Effector memory CD4-positive, alpha-beta T cell (primary cell): ENCODE data around the gene MALRD1.
"Not testable (repeated sequence)": the region's sequence is repeated elsewhere in the genome, so short reads cannot be mapped to it uniquely, and the experiment has no call there.

ENCODE experiments used
- DNase-seq, 3 donors: peaks; one replicate each; pipeline ENCODE4 v3.0.0-alpha.2; 2020
- H3K27ac ChIP-seq: 2 replicates; pipeline ENCODE4 v1.7.0; 2013; ENCODE audit warnings: mild to moderate bottlenecking, low read length, moderate library complexity; ENCODE audit not compliant: insufficient read depth, poor library complexity, severe bottlenecking
- H3K27me3 ChIP-seq: replicated peaks from 2 replicates; pipeline ENCODE4 v1.7.0; 2013; ENCODE audit warnings: mild to moderate bottlenecking, low read length; ENCODE audit not compliant: insufficient read depth, control insufficient read depth, poor library complexity, severe bottlenecking
- H3K36me3 ChIP-seq: 2 replicates; pipeline ENCODE4 v1.7.0; 2013; ENCODE audit warnings: mild to moderate bottlenecking, low read length, moderate library complexity; ENCODE audit not compliant: control insufficient read depth, insufficient read depth
- H3K4me1 ChIP-seq: 2 replicates; pipeline ENCODE4 v1.7.0; 2013; ENCODE audit warnings: low read length, mild to moderate bottlenecking; ENCODE audit not compliant: control insufficient read depth, insufficient read depth, poor library complexity, severe bottlenecking
- H3K4me3 ChIP-seq: 2 replicates; pipeline ENCODE4 v1.7.0; 2013; ENCODE audit warnings: low read length, low read depth, mild to moderate bottlenecking; ENCODE audit not compliant: insufficient read depth, poor library complexity, severe bottlenecking
- H3K9me3 ChIP-seq: 2 replicates; pipeline ENCODE4 v1.7.0; 2013; ENCODE audit warnings: mild to moderate bottlenecking, low read length, moderate library complexity; ENCODE audit not compliant: control insufficient read depth

The MALRD1 gene

DNA sequence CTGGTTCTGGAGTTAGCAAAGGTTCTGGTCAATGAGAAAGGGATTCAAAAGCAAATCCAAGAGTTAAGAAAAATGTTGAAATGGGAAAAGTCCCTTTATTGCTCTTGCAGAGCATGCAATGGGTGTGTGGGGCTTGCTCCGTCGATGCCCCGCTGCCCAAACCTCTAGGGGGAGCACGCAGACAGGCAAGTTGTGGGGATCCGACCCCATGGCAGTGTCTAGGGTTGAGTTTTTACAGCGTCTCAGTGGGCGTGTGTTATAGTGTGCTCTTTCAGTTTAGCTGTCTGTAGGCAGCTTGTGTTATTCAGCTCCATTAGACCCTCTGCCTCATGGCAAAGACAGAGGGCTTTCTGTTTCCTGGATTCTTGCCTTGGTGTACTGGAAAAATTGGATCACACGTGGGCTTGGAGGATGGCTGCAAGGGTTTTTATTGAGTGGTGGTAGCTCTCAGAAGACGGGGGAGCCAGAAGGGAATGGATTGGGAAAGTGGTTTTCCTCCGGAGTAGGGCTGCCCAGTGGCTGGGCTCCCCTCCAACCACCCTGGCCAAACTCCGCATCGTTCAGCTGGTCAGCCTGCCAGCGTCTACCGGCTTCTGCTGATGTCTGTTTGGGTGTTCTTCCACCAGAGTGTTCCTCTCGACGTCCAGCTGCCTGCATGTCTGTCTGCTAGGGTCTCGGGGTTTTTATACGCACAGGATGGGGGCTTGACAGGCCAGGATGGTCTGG is 665.4 kb downstream of the MALRD1 start:
- no peak overlapping the region for H3K4me3 ChIP-seq
- no peaks in the 10 kb centered on the region for H3K27me3 ChIP-seq
- no peaks in the 10 kb centered on the region for H3K4me1 ChIP-seq
- H3K9me3 ChIP-seq = no peaks in the 10 kb centered on the region
- no peak overlapping the region for H3K27ac ChIP-seq
- no peak for DNase-seq
- no peaks in the 10 kb centered on the region for H3K36me3 ChIP-seq

DNA sequence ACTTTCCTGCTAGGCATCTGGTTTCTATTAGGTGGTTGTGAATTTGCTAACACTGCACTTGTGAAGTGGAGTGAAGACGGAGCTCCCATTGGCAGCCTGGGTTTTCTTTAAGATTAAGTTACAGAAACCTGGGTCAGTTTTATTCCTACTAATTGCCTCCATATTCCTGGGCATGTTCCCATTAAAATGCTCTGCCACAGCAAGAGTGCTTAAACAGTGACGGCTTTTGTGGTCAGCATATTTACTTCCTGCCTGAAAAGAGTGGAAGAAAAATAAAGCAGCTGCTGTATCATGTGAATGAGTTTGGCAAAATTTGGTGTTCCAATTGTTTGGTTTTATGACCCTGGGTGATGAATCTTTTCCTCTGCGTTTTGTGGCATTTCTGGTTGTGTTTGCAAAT is 670.7 kb downstream of the MALRD1 start:
- no peaks in the 10 kb centered on the region for H3K27me3 ChIP-seq
- H3K27ac ChIP-seq = no peak overlapping the region

DNA sequence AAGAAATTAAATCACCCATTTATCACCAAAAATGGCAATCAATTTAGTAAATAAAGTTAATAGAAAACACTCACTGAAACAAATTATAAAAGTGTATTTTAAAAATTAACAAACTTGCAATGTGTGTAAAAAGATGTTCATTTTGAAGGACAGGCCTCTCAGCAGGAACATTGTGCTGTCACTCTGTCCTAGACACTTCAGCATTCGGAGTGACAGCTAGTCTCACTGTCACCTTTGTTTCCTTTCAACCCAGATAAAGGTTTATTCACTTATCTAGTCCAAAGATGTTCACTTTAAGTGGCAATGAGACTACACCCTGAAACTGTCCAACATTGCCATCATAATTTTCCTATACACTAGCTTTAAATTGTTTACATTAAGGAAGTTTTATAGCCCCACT is 675.7 kb downstream of the MALRD1 start:
- DNase-seq = no peak
- H3K27me3 ChIP-seq = no peaks in the 10 kb centered on the region

More for the DNA sequence above, 670.7 kb downstream of the MALRD1 start:
- Histone ChIP-seq H3K36me3 (no peaks in the 10 kb centered on the region), H3K4me1 (no peaks in the 10 kb centered on the region), H3K4me3 (no peak overlapping the region), H3K9me3 (no peaks in the 10 kb centered on the region)
- DNase-seq = no peak

DNA sequence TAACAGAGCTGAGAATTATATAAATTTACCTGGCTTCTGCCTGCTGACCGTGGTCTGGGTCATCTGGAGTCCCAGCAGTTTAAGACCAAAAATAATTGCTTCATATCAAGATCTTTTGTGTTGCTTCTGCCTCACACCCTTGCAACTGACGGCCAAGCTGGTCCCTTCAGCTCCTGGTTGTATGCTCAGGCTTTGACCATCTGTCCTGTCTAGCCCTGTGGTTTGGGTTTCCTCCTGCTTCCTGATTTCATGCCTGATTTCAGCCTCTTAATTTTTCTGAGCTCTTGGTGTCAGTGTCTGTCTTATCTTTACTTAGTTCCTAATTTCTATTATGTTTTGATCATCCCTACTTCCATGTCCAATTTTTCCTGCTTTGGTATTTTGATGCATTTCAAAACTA is 679.8 kb downstream of the MALRD1 start:
- no peaks in the 10 kb centered on the region for H3K27me3 ChIP-seq
- H3K4me3 ChIP-seq = no peak overlapping the region
- no peak for DNase-seq
- H3K27ac ChIP-seq = no peak overlapping the region
- H3K4me1 ChIP-seq = no peaks in the 10 kb centered on the region
- H3K36me3 ChIP-seq = no peaks in the 10 kb centered on the region
- no peaks in the 10 kb centered on the region for H3K9me3 ChIP-seq

More for the DNA sequence above, 675.7 kb downstream of the MALRD1 start:
- Histone ChIP-seq H3K4me3 (no peak overlapping the region), H3K27ac (no peak overlapping the region), H3K36me3 (no peaks in the 10 kb centered on the region), H3K4me1 (no peaks in the 10 kb centered on the region), H3K9me3 (no peaks in the 10 kb centered on the region)

DNA sequence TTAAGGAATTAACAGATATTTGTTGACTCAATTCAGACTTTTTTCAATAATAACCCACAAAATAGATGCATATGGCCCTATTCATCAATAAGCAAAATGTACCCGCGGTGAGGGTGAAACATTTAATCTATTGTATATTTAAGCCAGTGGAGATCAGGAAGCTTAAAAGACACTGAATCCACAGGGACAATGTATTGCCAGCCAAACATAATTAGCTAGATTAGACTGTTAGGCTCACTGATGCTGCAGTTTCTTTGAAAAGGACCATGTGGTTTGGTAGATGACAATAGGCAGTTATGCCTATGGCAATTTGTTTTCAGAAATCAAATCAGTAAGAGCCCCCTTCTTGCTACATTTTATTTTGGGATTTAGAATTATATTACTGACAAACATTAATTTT is 680.4 kb downstream of the MALRD1 start:
- H3K9me3 ChIP-seq = no peaks in the 10 kb centered on the region
- DNase-seq = no peak

DNA sequence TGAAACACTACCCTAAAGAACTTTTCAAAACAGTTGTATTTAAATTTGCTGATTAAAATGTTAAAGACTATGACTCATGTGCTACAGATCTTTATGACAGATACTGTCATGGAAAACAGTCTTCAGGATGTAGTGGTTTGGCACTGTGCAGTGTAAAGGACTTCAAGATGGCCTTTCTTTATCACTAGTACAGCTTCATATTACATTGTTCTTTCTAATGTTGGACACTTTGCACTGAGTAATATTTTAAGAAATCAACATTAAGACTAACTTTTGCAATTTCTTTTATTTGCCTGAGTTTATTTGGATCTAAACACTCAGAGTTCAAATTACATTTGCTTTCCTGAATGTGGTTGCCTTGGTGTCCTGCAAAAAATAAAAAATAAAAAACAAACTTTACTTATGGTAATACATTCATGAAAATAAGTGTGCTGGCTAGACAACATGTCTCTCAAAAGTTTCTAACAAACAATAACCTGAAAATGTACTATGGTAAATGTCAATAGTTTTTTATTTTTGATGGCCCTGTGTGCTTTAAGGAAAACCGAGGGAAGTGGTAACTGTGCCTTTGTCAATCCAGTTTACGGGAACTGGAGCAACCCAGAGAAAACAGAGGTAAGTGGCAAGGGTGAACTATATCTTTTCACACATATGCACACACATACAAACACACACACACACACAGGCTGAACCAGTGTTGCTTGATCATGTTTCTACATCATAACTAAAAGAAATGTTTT is 681.7 kb downstream of the MALRD1 start:
- no peak for DNase-seq
- H3K9me3 ChIP-seq = no peaks in the 10 kb centered on the region
- H3K27ac ChIP-seq = no peak overlapping the region
- H3K36me3 ChIP-seq = no peaks in the 10 kb centered on the region
- H3K4me1 ChIP-seq = no peaks in the 10 kb centered on the region
- H3K27me3 ChIP-seq = no peaks in the 10 kb centered on the region
- no peak overlapping the region for H3K4me3 ChIP-seq

More for the DNA sequence above, 680.4 kb downstream of the MALRD1 start:
- no peak overlapping the region for H3K4me3 ChIP-seq
- no peak overlapping the region for H3K27ac ChIP-seq
- H3K27me3 ChIP-seq = no peaks in the 10 kb centered on the region
- H3K4me1 ChIP-seq = no peaks in the 10 kb centered on the region
- no peaks in the 10 kb centered on the region for H3K36me3 ChIP-seq

DNA sequence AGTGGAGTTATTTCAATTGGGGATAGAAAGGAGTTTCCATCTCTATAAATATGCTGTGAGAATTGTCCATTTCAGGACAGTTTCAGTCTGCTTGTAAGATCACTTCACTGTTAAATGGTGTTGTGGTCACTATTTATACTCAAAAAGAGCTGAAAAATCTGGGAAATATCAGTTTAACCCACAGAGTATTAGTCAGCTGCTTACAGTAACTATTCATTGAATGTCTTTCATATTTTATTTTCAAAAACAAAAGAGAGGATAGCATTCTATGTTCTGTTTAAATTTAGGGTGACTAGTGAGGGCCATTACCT is 682.3 kb downstream of the MALRD1 start:
- H3K36me3 ChIP-seq = no peaks in the 10 kb centered on the region
- H3K27ac ChIP-seq = no peak overlapping the region
- no peak for DNase-seq
- H3K9me3 ChIP-seq = no peaks in the 10 kb centered on the region
- H3K27me3 ChIP-seq = no peaks in the 10 kb centered on the region
- no peaks in the 10 kb centered on the region for H3K4me1 ChIP-seq
- no peak overlapping the region for H3K4me3 ChIP-seq

DNA sequence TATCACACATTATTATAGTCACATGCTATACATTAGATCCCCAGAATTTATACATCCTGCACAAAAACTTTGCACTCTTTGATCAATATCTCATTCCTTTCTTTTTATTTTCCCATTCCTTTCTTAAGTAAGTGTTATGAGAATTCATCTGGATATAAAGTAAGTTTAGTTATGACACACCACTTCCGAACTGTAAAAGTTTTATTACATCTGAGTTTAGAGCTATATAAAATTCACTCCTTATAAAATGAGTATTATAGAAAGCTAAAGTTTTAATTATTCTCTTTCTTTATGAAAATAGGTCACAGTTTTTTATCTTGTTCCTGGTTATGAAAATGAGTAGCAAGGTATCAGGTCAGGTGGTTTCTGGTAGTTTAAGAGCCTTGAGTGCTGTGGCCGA is 683.0 kb downstream of the MALRD1 start:
- H3K4me1 ChIP-seq = no peaks in the 10 kb centered on the region
- H3K4me3 ChIP-seq = no peak overlapping the region
- no peaks in the 10 kb centered on the region for H3K36me3 ChIP-seq
- H3K9me3 ChIP-seq = no peaks in the 10 kb centered on the region
- no peak for DNase-seq
- H3K27me3 ChIP-seq = no peaks in the 10 kb centered on the region
- H3K27ac ChIP-seq = no peak overlapping the region

DNA sequence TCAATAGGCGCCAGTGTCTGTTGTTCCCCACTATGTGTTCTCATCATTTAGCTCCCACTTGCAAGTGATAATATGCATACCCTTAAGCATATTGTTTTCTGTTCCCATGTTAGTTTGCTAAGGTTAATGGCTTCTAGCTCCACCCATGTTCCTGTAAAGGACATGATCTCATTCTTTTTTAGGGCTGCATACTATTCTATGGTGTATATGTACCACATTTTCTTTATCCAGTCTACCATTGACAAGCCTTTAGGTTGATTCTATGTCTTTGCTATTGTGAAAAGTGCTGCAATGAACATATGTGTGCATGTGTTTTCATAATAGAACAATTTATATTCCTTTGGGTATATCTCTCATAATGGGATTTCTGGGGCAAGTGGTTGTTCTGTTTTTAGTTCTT is 689.8 kb downstream of the MALRD1 start:
- Histone ChIP-seq H3K4me1 (no peaks in the 10 kb centered on the region), H3K36me3 (no peaks in the 10 kb centered on the region), H3K27ac (no peak overlapping the region), H3K4me3 (no peak overlapping the region), H3K27me3 (no peaks in the 10 kb centered on the region), H3K9me3 (no peaks in the 10 kb centered on the region)
- no peak for DNase-seq

DNA sequence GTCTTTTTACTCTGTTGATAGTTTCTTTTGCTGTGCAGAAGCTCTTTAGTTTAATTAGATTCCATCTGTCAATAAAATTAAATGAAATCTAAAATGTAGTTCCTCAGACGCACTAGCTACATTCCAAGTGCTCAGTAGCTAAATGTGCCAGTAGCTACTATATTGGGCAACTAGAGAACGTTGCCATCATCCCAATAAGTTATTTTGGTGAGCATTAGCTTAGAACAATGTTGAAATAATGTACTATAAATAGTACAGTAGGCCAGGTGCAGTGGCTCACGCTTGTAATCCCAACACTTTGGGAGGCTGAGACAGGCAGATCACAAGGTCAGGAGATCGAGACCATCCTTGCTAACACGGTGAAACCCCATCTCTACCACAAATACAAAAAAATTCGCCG is 690.6 kb downstream of the MALRD1 start:
- not testable (repeated sequence) for H3K4me1 ChIP-seq, H3K27me3 ChIP-seq, DNase-seq, H3K9me3 ChIP-seq, H3K27ac ChIP-seq, H3K4me3 ChIP-seq, H3K36me3 ChIP-seq
